Dermis microvascular lymphatic vessel endothelial cell (primary cell): ENCODE measurements around the gene BTNL8. TPM values are rescaled to one million over a fixed set of nuclear protein-coding genes. Genes with fewer than 3 reads are reported as not detected.

ENCODE experiments used
- DNase-seq, 2 donors: peaks; one replicate each; pipeline versions ENCODE4 v3.0.0 to v3.0.0-alpha.2; 2010; ENCODE audit warnings: low read depth in 2 of 2
- total RNA-seq: library from RNA; depleted of rRNA; stranded (reverse); fragments of >200 nt; gene quantifications from 2 replicates; pipeline ENCODE4 v1.2.1, GENCODE V29; 2014

BTNL8 gene
- total RNA-seq = 0.13 TPM in 1 of 2 replicates, not detected in the other

DNA sequence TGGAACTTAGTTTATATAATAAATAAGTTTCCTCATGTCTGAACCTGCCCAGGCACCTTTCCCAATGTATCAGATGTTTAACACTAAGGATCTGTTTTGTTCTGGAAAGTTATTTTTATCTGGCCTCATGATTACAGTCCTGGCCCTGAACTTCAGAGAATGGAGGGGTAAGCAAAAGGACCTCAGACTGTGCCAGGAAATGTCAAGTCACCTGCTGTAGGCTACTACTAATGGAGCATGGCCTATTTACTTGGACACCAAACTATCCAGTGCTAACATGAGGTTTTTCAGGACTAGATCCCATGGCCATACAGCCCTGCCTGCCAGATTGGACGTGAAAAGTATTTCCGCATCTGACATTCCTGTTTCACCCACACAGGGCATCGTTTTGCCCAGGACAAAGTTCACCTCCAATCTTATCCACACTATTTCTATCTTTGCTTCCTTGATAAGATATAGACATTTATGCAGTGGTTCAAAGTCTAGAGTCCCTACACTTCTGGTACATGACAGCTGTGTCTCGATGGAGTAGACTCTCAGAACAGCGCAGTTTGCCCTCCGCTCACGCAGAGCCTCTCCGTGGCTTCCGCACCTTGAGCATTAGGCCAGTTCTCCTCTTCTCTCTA lies at the start of gene BTNL8:
TSS of gene BTNL8 (plus strand) at position 539 of the 626 bp plus-strand sequence. CDS start 152 bp downstream, outside the sequence.
- DNase-seq = no peak

GRCh38 chr5:180849827-180850226 lies 49.1 kb upstream of the BTNL8 start:
- no peak for DNase-seq

DNA sequence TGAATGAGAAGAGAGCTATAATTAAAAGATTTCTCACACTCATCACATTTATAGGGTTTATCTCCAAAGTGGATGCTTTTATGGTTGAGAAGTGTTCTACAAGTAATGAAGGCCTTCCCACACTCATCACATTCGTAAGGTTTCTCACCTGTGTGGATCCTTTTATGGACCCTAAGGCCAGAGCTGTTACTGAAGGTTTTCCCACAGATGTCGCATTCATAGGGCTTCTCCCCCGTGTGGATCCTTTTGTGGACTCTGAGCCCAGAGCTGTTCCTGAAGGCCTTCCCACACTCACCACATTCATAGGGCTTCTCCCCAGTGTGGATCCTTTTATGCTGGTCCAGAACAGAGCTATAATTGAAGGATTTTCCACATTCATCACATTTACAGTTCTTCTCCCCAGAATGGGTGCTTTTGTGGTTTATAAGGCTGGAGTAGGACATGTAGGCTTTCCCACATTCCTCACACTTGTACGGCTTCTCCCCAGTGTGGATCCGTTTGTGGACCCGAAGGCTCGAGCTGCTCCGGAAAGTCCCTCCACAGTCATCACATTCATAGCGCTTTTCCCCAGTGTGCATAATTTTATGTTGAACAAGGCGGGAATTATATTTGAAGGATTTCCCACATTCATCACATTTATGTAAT lies 48.4 kb upstream of the BTNL8 start:
- no peak for DNase-seq

DNA sequence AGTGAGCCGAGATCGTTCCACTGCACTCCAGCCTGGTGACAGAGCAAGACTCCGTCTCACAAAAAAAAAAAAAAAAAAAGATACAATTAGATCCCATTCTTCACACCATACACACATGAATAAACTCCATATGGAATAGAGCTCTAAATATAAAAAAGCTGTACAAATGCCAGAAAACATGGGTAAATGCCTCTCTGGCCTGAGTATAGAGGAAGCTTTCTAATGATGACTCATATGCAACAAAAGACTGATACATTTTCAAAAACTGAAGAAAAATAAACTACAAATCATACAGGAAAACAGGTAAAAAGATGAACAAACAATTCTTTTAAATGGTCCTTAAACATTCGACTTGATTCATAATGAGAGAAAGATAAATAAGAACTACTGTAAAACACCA lies 46.5 kb upstream of the BTNL8 start:
- DNase-seq = peak in 1 of 2 donors; percentile 69

GRCh38 chr5:180853121-180853847 lies 45.7 kb upstream of the BTNL8 start:
- peak; percentile 43 to 56 for DNase-seq

DNA sequence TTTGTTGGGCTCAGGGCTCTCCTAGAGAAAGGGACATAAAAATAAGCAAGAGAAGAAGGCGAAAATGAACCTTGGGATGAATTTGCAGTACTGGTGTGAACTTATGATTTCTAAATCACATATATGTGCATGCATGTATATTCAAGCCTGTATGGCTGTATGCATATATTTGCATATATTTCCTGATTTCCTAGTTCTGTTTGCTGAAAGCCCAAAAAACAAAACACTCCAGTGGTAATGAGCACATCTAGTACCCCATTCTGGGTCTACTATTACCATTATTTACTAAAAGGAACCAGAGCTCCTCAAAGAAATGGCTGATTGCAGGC lies 45.1 kb upstream of the BTNL8 start:
- DNase-seq = no peak

DNA sequence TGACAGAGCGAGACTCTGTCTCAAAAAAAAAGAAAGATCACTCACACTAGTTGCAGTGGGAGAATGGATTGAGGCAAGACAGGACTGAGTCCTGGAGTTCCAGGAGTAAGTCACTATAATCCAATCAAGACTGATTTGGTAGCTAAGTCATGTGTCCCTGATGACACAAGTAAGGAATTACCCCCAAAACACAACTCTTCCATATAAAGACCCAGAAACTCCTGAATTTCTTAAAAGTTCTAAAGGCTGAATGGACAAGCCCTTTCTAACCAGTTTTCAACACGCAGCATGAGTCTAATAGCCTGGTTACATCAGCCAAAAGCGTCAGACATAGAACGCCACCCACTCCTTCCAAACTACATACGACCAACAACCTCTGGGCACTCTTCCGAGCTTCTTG lies 40.4 kb upstream of the BTNL8 start:
- DNase-seq = no peak

GRCh38 chr5:180860273-180860886 lies 38.6 kb upstream of the BTNL8 start:
- DNase-seq = peak in 1 of 2 donors; percentile 4

GRCh38 chr5:180860887-180861822 lies 37.8 kb upstream of the BTNL8 start, which contains the start of gene ZFP62:
Gene ZFP62, minus strand, starts transcription at chr5:180861276. Its CDS starts 57 bp downstream, at chr5:180861219.
- peak; percentile 78 to 93 for DNase-seq

GRCh38 chr5:180862645-180863044 lies 36.3 kb upstream of the BTNL8 start:
- no peak for DNase-seq

DNA sequence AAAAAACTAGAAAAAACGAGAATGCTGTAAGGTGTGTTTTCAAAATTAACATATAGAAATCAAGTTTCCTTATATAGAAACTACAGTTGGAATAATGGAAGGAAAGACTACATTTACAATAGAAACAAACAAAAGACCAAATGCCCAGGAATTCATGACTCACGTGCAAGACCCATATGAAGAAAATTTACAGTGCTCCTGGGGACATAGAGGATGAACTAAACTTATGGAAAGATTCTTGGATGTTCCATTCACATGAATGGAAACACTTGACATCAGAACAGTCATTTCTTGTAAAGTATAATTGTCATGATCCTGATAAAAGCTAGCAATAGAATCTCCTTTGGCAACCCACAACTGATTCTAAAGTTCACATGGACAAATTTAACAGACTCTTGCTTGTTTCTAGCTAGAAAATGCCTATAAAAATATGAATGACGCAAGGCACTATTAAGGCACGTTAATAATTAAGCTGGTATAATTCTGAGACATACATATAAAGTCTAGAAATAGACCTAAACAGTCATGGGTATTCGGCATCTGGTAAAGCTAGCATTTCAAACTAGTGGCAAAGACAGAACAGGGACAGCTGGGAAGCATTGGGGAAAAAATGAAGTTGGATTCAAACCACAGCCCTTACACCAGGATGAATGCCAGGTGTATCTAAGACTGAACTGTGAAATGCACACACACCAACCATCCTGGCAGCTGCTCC lies 32.8 kb upstream of the BTNL8 start:
- no peak for DNase-seq

- no peak for DNase-seq
Measured at GRCh38 chr5:180866985-180867384, 32.0 kb upstream of the BTNL8 start.

DNA sequence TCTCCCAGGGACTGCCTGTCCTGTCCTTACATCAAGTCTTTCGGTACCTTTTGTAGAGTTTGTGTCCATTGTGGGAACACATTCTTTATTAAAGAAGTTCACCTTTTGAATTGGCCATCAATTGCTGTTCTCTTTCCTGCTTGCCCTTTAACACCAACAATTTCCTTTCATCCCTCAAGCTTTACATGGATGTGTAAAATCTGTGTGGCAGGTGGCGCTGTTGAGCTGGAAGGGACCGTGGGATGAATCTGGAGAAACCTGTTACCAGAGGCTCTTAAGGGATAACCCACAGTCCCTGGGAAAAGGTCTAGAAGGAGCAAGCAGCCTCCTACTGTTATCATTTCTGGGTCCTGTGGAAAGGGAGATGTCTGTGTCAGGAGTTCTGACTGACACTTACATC lies 30.0 kb upstream of the BTNL8 start:
- peak; percentile 43 to 78 for DNase-seq

DNA sequence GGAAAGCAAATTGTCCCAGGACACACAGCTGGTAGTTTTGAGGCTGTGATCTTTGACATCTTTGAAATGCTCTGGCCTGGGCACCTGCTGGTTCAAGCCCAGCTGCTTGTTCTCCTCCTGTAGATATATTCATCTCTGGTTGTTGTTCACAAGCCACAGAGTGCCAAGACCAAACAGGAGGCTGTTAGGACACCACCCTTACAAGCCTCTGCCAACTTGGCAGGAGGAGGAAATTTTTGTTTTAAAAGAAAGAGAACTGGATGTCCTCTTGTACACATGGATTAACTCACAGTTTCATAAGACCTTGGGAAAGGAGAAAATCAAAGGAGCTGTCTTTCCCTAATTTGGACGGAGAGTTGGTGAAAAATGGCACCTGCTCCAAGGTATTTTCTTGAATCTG lies 29.4 kb upstream of the BTNL8 start:
- no peak for DNase-seq

DNA sequence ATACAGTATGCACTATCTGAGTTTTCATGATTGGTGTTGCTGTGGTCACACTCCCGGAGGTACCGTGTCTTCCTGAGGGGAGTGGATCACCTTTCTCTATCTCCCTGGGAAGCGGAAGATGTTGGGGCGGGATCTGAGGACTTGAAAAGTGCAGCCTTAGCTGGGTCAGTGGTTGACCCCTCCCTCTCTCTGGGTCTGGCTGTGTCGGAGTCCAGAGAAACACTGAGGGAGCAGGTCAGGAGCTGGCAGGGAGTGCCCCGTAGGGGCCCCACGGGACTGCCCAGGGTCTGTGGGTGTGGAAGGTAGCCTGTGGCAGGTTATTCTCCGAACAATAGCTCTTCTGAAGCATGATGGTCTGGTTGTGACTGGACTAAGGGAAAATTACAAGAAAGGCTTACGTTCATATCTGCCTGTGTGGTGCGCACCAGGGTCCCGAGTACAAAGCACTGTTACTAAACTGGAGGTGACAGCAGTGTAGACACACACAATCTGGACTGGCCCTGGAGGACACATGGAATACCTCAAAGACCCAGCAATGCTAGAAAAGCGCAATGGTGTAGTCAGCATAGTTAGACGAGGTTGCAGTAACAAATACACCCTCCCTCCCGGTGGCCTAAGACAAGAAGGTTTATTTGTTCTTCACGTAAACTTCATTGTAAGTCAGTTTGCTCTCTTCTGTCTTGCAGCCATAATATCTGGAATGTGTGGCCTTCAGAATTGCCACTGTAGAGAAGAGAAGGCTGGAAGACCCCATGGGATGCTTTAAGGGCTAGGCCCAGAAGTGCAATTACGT lies 28.5 kb upstream of the BTNL8 start:
- DNase-seq = no peak

- DNase-seq = no peak
Measured at GRCh38 chr5:180872419-180872818, 26.5 kb upstream of the BTNL8 start.

GRCh38 chr5:180873615-180874520 lies 25.1 kb upstream of the BTNL8 start:
- DNase-seq = no peak

DNA sequence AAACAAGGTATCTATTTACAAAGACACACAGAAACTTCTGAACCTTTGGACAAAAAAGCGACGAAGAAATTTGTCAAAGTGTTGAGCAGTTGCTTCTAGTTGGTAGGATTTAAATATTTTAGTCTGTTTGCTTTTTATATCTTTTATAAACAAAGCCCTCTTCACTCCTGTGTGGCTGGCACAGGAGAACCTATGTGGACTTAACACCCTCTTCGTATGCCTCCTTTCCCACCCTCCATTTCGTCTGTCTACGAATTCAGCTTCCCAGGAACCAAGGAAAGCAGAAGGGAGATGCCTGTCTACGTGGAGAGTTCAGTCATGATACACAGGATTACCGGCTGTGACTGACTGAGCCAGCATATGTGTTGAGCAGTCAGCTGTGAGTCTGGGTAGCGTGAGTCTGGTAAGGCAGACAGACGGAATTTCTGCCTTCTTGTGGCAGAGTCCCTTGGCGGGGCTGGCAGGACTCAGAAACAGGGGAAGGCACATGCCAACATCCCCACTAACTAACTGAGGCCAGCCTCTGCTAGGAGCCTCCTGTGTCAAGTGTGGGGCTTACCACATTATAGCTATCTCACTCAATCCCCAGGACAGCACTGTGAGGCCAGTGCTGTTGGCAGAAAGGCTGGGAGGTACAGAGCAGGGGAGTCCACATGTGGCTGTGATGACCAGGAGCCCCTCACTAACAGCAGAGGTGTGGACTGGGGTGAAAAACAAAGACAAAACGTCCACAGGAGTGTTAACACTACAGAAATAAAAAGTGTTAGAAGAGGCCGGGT lies 24.0 kb upstream of the BTNL8 start:
- DNase-seq = no peak
